K562 (cell line): ENCODE data around the gene EIF1B. TPM values are rescaled to one million over a fixed set of nuclear protein-coding genes. Genes with fewer than 3 reads are reported as not detected.

Source experiments
- BDP1 ChIP-seq: IDR thresholded peaks from 3 replicates; pipeline ENCODE4 v1.6.1; 2011; ENCODE audit not compliant: insufficient read length, insufficient read depth
- ELF1 ChIP-seq: fragments of 200-800 bp; sonication (Bioruptor generic); IDR thresholded peaks from 2 replicates; pipeline ENCODE4 v1.6.1; 2016; ENCODE audit warnings: missing genetic modification characterization, missing compliant biosample characterization
- FUS ChIP-seq: fragments of 200-400 bp; formaldehyde crosslinking; optimal IDR thresholded peaks from 2 replicates; pipeline ENCODE3; 2017; ENCODE audit warnings: low read depth, low read length
- JUNB ChIP-seq: fragments of 450-650 bp; formaldehyde crosslinking; conservative IDR thresholded peaks from 2 replicates; pipeline ENCODE4 v1.4.0; 2020; ENCODE audit warnings: mild to moderate bottlenecking
- KAT8 ChIP-seq: fragments of 450-650 bp; IDR thresholded peaks from 2 replicates; pipeline ENCODE4 v1.6.1; 2016; ENCODE audit warnings: low read depth, mild to moderate bottlenecking
- MBD2 ChIP-seq: sonication (generic); IDR thresholded peaks from 2 replicates; pipeline ENCODE4 v1.6.1; 2016; ENCODE audit warnings: low read depth, borderline replicate concordance
- MCM5 ChIP-seq: fragments of 450-650 bp; IDR thresholded peaks from 2 replicates; pipeline ENCODE4 v1.6.1; 2016; ENCODE audit warnings: low read depth
- NFE2L1 ChIP-seq: fragments of 450-650 bp; IDR thresholded peaks from 2 replicates; pipeline ENCODE4 v1.6.1; 2016; ENCODE audit warnings: missing genetic modification characterization, low read depth, mild to moderate bottlenecking, missing compliant biosample characterization, moderate library complexity, borderline replicate concordance
- NR2C2 ChIP-seq, 2 experiments: fragments of 200-800 bp in 1 of 2; sonication (Bioruptor generic) in 1 of 2; sonication (generic) in 1 of 2; formaldehyde crosslinking in 1 of 2; IDR thresholded peaks; 2 replicates each; pipeline versions ENCODE4 v1.6.1 to v1.8.0; 2016 to 2022; ENCODE audit warnings: mild to moderate bottlenecking in 1 of 2, missing compliant biosample characterization in 1 of 2, missing genetic modification characterization in 1 of 2, missing genetic modification reagents in 1 of 2
- NR4A1 ChIP-seq, 2 experiments: fragments of 250-450 bp in 1 of 2; fragments of 450-650 bp in 1 of 2; sonication (Bioruptor Pico) in 1 of 2; IDR thresholded peaks; 2 replicates each; pipeline versions ENCODE4 v1.4.0 to v1.6.1; 2016 to 2020; ENCODE audit warnings: mild to moderate bottlenecking in 2 of 2, missing compliant biosample characterization in 1 of 2, missing genetic modification characterization in 1 of 2, moderate library complexity in 1 of 2
- PHB ChIP-seq: fragments of 250-450 bp; sonication (Bioruptor Pico); IDR thresholded peaks from 2 replicates; pipeline ENCODE4 v1.5.0; 2021
- RB1 ChIP-seq: fragments of 450-650 bp; IDR thresholded peaks from 2 replicates; pipeline ENCODE4 v1.6.1; 2017; ENCODE audit warnings: low read depth, mild to moderate bottlenecking
- RCOR1 ChIP-seq, 2 experiments: IDR thresholded peaks; 2 replicates each; pipeline ENCODE4 v1.6.1; 2012; ENCODE audit warnings: low read depth in 2 of 2, low read length in 2 of 2, borderline replicate concordance in 1 of 2, improper control_type of control experiment in 1 of 2
- RFX7 ChIP-seq: fragments of 250-450 bp; sonication (Bioruptor Pico); IDR thresholded peaks from 2 replicates; pipeline ENCODE4 v1.5.1; 2021; ENCODE audit warnings: mild to moderate bottlenecking
- SAFB ChIP-seq: fragments of 200-400 bp; formaldehyde crosslinking; IDR thresholded peaks from 2 replicates; pipeline ENCODE4 v1.6.1; 2017; ENCODE audit warnings: low read depth, low read length, borderline replicate concordance
- SMARCB1 ChIP-seq: IDR thresholded peaks from 2 replicates; pipeline ENCODE4 v1.6.1; 2011; ENCODE audit warnings: improper control_type of control experiment, low read depth; ENCODE audit not compliant: insufficient read length
- SNIP1 ChIP-seq: fragments of 450-650 bp; IDR thresholded peaks from 2 replicates; pipeline ENCODE4 v1.7.1; 2017; ENCODE audit warnings: low read depth, mild to moderate bottlenecking
- ZNF12 ChIP-seq: sonication (generic); formaldehyde crosslinking; IDR thresholded peaks from 2 replicates; pipeline ENCODE4 v1.4.0; 2020; ENCODE audit warnings: mild to moderate bottlenecking, missing genetic modification reagents
- ZNF41 ChIP-seq: fragments of 250-450 bp; sonication (Bioruptor Pico); conservative IDR thresholded peaks from 2 replicates; pipeline ENCODE4 v1.4.0; 2020; ENCODE audit warnings: mild to moderate bottlenecking
- polyA plus RNA-seq, 8 experiments: library from polyadenylated mRNA; depleted of rRNA in 4 of 8; stranded (reverse) in 5 of 8; unstranded in 3 of 8; fragments of >200 nt; fragmentation: Nextera tagmentation in 2 of 8; fragmentation: Illumina TruSeq in 1 of 8; extraction: Ambion mirVana in 2 of 8; extraction: Trizol in 1 of 8; gene quantifications; 2 replicates each; pipeline versions ENCODE4 v1.2.1 to v1.2.3, GENCODE V29; 2011 to 2014; ENCODE audit warnings: inconsistent platforms in 1 of 8, missing spikeins in 1 of 8
- total RNA-seq, 7 experiments: library from RNA; depleted of rRNA in 6 of 7; stranded (reverse); fragments of >200 nt in 6 of 7; fragmentation: Illumina TruSeq in 2 of 7; extraction: Trizol in 2 of 7; gene quantifications; 2 replicates each; pipeline versions ENCODE4 v1.2.1 to v1.2.3, GENCODE V29; 2011 to 2021; ENCODE audit warnings: low replicate concordance in 1 of 7
- TF ChIP-seq, protein P1 (sequence below): sonication (generic); formaldehyde crosslinking; IDR thresholded peaks from 2 replicates; pipeline ENCODE4 v1.8.0; 2022; ENCODE audit warnings: missing genetic modification reagents, mild to moderate bottlenecking, moderate library complexity, borderline replicate concordance
- TF ChIP-seq, protein P2 (sequence below), 2 experiments: fragments of 450-650 bp in 1 of 2; IDR thresholded peaks; 2 replicates each; pipeline ENCODE4 v1.6.1; 2011 to 2017; ENCODE audit warnings: low read depth in 2 of 2, antibody characterized with exemption in 1 of 2, borderline replicate concordance in 1 of 2, low read length in 1 of 2, mild to moderate bottlenecking in 1 of 2, mixed read lengths in 1 of 2; ENCODE audit not compliant: control insufficient read depth in 1 of 2
- TF ChIP-seq, protein P3 (sequence below), 3 experiments: fragments of 200-800 bp in 1 of 3; sonication (Bioruptor generic) in 1 of 3; sonication (generic) in 1 of 3; formaldehyde crosslinking in 1 of 3; IDR thresholded peaks; 2 replicates each; pipeline versions ENCODE4 v1.6.1 to v1.8.0; 2016 to 2022; ENCODE audit warnings: mild to moderate bottlenecking in 2 of 3, missing compliant biosample characterization in 2 of 3, missing genetic modification characterization in 2 of 3, missing genetic modification reagents in 1 of 3

The EIF1B gene
- total and polyA plus RNA-seq, 9 of the 15 experiments (the other 6 are each of a cell fraction or from before 2014, with no cell fraction given), result 18.1 to 184 (median 78.9) TPM

DNA sequence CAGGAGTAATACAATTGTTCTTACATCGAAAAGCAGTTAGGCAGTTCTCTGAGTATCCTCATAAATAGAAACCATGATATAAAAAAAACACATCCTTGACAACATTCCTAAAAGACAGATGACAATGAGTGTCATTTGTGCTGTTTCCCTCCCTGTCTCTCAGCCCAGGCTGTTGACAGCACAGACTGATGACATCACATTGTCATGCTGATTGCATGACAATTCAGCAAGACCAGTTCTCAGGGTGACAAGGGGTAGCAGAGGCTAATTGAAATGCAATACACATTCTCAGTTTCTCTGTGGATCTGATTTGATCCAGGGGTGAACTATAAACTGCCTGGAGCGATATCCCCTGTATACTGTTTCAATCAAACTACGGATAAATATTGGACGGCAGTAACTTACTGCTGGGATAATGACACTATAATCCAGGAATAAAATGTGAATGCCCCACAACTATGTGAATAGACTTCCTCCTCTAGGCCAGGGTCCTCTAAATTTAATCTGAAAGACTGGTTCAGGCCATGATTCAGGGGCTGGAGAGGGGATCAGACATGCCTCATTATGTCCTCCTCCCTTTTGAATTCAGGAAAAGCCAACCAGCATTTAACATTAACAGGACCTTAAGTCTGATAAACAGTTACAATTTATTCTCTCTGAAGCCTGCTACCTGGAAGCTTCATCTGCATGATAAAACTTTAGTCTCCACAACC lies 16.7 kb upstream of the EIF1B start (continued):
- TF ChIP-seq, protein P1, sequence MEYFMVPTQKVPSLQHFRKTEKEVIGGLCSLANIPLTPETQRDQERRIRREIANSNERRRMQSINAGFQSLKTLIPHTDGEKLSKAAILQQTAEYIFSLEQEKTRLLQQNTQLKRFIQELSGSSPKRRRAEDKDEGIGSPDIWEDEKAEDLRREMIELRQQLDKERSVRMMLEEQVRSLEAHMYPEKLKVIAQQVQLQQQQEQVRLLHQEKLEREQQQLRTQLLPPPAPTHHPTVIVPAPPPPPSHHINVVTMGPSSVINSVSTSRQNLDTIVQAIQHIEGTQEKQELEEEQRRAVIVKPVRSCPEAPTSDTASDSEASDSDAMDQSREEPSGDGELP (CRISPR knock-in tag), result no peak
- no peak for TF ChIP-seq MCM5
- TF ChIP-seq RB1, result no peak
- TF ChIP-seq RCOR1 (IDR thresholded peaks at IDR 0.05; ENCODE audit: borderline replicate concordance in 1 of 2, low read depth in 2 of 2, low read length in 2 of 2), result no peak
- no peak for TF ChIP-seq SMARCB1
- no peak for TF ChIP-seq ELF1 (tag)
- no peak for TF ChIP-seq MBD2
- TF ChIP-seq ZNF41 (CRISPR knock-in tag), result no peak
- TF ChIP-seq JUNB, result no peak
- TF ChIP-seq RFX7 (CRISPR knock-in tag), result no peak
- no peak for TF ChIP-seq NFE2L1 (tag)
- no peak for TF ChIP-seq ZNF12 (CRISPR knock-in tag)
- TF ChIP-seq, protein P2, sequence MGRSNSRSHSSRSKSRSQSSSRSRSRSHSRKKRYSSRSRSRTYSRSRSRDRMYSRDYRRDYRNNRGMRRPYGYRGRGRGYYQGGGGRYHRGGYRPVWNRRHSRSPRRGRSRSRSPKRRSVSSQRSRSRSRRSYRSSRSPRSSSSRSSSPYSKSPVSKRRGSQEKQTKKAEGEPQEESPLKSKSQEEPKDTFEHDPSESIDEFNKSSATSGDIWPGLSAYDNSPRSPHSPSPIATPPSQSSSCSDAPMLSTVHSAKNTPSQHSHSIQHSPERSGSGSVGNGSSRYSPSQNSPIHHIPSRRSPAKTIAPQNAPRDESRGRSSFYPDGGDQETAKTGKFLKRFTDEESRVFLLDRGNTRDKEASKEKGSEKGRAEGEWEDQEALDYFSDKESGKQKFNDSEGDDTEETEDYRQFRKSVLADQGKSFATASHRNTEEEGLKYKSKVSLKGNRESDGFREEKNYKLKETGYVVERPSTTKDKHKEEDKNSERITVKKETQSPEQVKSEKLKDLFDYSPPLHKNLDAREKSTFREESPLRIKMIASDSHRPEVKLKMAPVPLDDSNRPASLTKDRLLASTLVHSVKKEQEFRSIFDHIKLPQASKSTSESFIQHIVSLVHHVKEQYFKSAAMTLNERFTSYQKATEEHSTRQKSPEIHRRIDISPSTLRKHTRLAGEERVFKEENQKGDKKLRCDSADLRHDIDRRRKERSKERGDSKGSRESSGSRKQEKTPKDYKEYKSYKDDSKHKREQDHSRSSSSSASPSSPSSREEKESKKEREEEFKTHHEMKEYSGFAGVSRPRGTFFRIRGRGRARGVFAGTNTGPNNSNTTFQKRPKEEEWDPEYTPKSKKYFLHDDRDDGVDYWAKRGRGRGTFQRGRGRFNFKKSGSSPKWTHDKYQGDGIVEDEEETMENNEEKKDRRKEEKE (IDR thresholded peaks at IDR 0.05; ENCODE audit: borderline replicate concordance in 1 of 2, control insufficient read depth in 1 of 2, low read depth in 2 of 2, low read length in 1 of 2), result no peak
- TF ChIP-seq NR4A1 (CRISPR knock-in tag; IDR thresholded peaks at IDR 0.05), result no peak
- TF ChIP-seq NR4A1 (tag; IDR thresholded peaks at IDR 0.05), result no peak
- no peak for TF ChIP-seq FUS
- no peak for TF ChIP-seq PHB (CRISPR knock-in tag)
- TF ChIP-seq NR2C2 (CRISPR knock-in tag; IDR thresholded peaks at IDR 0.05), result no peak
- TF ChIP-seq NR2C2 (tag; IDR thresholded peaks at IDR 0.05), result no peak
- no peak for TF ChIP-seq SAFB
- no peak for TF ChIP-seq BDP1
- TF ChIP-seq KAT8, result no peak
- no peak for TF ChIP-seq SNIP1
- TF ChIP-seq, protein P3, sequence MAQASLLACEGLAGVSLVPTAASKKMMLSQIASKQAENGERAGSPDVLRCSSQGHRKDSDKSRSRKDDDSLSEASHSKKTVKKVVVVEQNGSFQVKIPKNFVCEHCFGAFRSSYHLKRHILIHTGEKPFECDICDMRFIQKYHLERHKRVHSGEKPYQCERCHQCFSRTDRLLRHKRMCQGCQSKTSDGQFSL (CRISPR knock-in tag; IDR thresholded peaks at IDR 0.05), result no peak
- TF ChIP-seq, protein P3 (tag; IDR thresholded peaks at IDR 0.05), result no peak
